Activated naive CD4-positive, alpha-beta T cell treated with anti-CD3 and anti-CD28 coated beads, Interleukin-2, amount 50 U/mL, for 24 hours (primary cell): ENCODE data around the gene NLGN1.
"Not testable (repeated sequence)": the region's sequence is repeated elsewhere in the genome, so short reads cannot be mapped to it uniquely, and the experiment has no call there.

Experiments
- H3K27ac Mint-ChIP-seq: one replicate; pipeline ENCODE4 v1.8.0; 2021; ENCODE audit warnings: mild to moderate bottlenecking, mixed read lengths
- H3K27me3 Mint-ChIP-seq: one replicate; pipeline ENCODE4 v1.8.0; 2021; ENCODE audit warnings: mixed read lengths
- H3K36me3 Mint-ChIP-seq: one replicate; pipeline ENCODE4 v1.8.0; 2021; ENCODE audit warnings: mixed read lengths
- H3K4me1 Mint-ChIP-seq: one replicate; pipeline ENCODE4 v1.8.0; 2021; ENCODE audit warnings: mixed read lengths
- H3K4me3 Mint-ChIP-seq: one replicate; pipeline ENCODE4 v1.8.0; 2021; ENCODE audit warnings: mild to moderate bottlenecking, mixed read lengths
- H3K9me3 Mint-ChIP-seq: one replicate; pipeline ENCODE4 v1.8.0; 2021; ENCODE audit warnings: mixed read lengths

The NLGN1 gene

GRCh38 chr3:174206607-174207192, 809.2 kb downstream of the NLGN1 start:
- H3K27me3 Mint-ChIP-seq = no peaks in the 10 kb centered on the region
- H3K4me1 Mint-ChIP-seq = no peaks in the 10 kb centered on the region
- H3K9me3 Mint-ChIP-seq = no peaks in the 10 kb centered on the region
- no peak overlapping the region for H3K4me3 Mint-ChIP-seq
- H3K36me3 Mint-ChIP-seq = no peaks in the 10 kb centered on the region
- no peak overlapping the region for H3K27ac Mint-ChIP-seq

- Mint-ChIP-seq H3K4me3 (no peak overlapping the region), H3K27ac (no peak overlapping the region), H3K4me1 (no peaks in the 10 kb centered on the region), H3K9me3 (no peaks in the 10 kb centered on the region), H3K27me3 (no peaks in the 10 kb centered on the region), H3K36me3 (no peaks in the 10 kb centered on the region)
These were observed 810.6 kb downstream of the NLGN1 start for GRCh38 chr3:174208161-174208560.

- not testable (repeated sequence) for H3K36me3 Mint-ChIP-seq, H3K9me3 Mint-ChIP-seq, H3K27ac Mint-ChIP-seq, H3K27me3 Mint-ChIP-seq, H3K4me1 Mint-ChIP-seq, H3K4me3 Mint-ChIP-seq
These were observed 814.4 kb downstream of the NLGN1 start for GRCh38 chr3:174211896-174212295.

GRCh38 chr3:174215456-174215855, 817.9 kb downstream of the NLGN1 start:
- H3K4me1 Mint-ChIP-seq = peaks cover 8% of the 10 kb centered on the region
- H3K9me3 Mint-ChIP-seq = no peaks in the 10 kb centered on the region
- no peak overlapping the region for H3K4me3 Mint-ChIP-seq
- H3K27me3 Mint-ChIP-seq = no peaks in the 10 kb centered on the region
- no peaks in the 10 kb centered on the region for H3K36me3 Mint-ChIP-seq
- H3K27ac Mint-ChIP-seq = no peak overlapping the region

- H3K4me1 Mint-ChIP-seq = peaks cover 8% of the 10 kb centered on the region
- no peak overlapping the region for H3K27ac Mint-ChIP-seq
- H3K4me3 Mint-ChIP-seq = no peak overlapping the region
- H3K9me3 Mint-ChIP-seq = no peaks in the 10 kb centered on the region
- H3K27me3 Mint-ChIP-seq = no peaks in the 10 kb centered on the region
- no peaks in the 10 kb centered on the region for H3K36me3 Mint-ChIP-seq
These were observed 818.5 kb downstream of the NLGN1 start for GRCh38 chr3:174216019-174216418.

- Mint-ChIP-seq H3K9me3 (no peaks in the 10 kb centered on the region), H3K27ac (no peak overlapping the region), H3K36me3 (no peaks in the 10 kb centered on the region), H3K27me3 (no peaks in the 10 kb centered on the region), H3K4me1 (peaks cover 8% of the 10 kb centered on the region), H3K4me3 (no peak overlapping the region)
These were observed 819.6 kb downstream of the NLGN1 start for GRCh38 chr3:174216946-174217718.

GRCh38 chr3:174218016-174218415, 820.5 kb downstream of the NLGN1 start:
- no peaks in the 10 kb centered on the region for H3K9me3 Mint-ChIP-seq
- H3K4me3 Mint-ChIP-seq = no peak overlapping the region
- H3K27ac Mint-ChIP-seq = no peak overlapping the region
- peaks cover 8% of the 10 kb centered on the region for H3K4me1 Mint-ChIP-seq
- no peaks in the 10 kb centered on the region for H3K27me3 Mint-ChIP-seq
- H3K36me3 Mint-ChIP-seq = no peaks in the 10 kb centered on the region

GRCh38 chr3:174219738-174220137, 822.2 kb downstream of the NLGN1 start:
- peaks cover 8% of the 10 kb centered on the region for H3K4me1 Mint-ChIP-seq
- H3K9me3 Mint-ChIP-seq = no peaks in the 10 kb centered on the region
- H3K27me3 Mint-ChIP-seq = no peaks in the 10 kb centered on the region
- H3K36me3 Mint-ChIP-seq = no peaks in the 10 kb centered on the region
- no peak overlapping the region for H3K4me3 Mint-ChIP-seq
- H3K27ac Mint-ChIP-seq = no peak overlapping the region

GRCh38 chr3:174220775-174221554, 823.4 kb downstream of the NLGN1 start:
- Mint-ChIP-seq H3K36me3 (no peaks in the 10 kb centered on the region), H3K27ac (no peak overlapping the region), H3K9me3 (no peaks in the 10 kb centered on the region), H3K27me3 (no peaks in the 10 kb centered on the region), H3K4me1 (peaks cover 8% of the 10 kb centered on the region), H3K4me3 (no peak overlapping the region)

- no peak overlapping the region for H3K27ac Mint-ChIP-seq
- H3K4me1 Mint-ChIP-seq = no peaks in the 10 kb centered on the region
- no peaks in the 10 kb centered on the region for H3K9me3 Mint-ChIP-seq
- H3K36me3 Mint-ChIP-seq = no peaks in the 10 kb centered on the region
- no peak overlapping the region for H3K4me3 Mint-ChIP-seq
- H3K27me3 Mint-ChIP-seq = no peaks in the 10 kb centered on the region
These were observed 825.5 kb downstream of the NLGN1 start for GRCh38 chr3:174223042-174223441.

- H3K4me1 Mint-ChIP-seq = no peaks in the 10 kb centered on the region
- no peaks in the 10 kb centered on the region for H3K9me3 Mint-ChIP-seq
- no peak overlapping the region for H3K27ac Mint-ChIP-seq
- H3K4me3 Mint-ChIP-seq = no peak overlapping the region
- no peaks in the 10 kb centered on the region for H3K36me3 Mint-ChIP-seq
- H3K27me3 Mint-ChIP-seq = no peaks in the 10 kb centered on the region
These were observed 826.1 kb downstream of the NLGN1 start for GRCh38 chr3:174223626-174224025.

- H3K36me3 Mint-ChIP-seq = no peaks in the 10 kb centered on the region
- no peaks in the 10 kb centered on the region for H3K27me3 Mint-ChIP-seq
- no peaks in the 10 kb centered on the region for H3K4me1 Mint-ChIP-seq
- no peak overlapping the region for H3K4me3 Mint-ChIP-seq
- no peaks in the 10 kb centered on the region for H3K9me3 Mint-ChIP-seq
- no peak overlapping the region for H3K27ac Mint-ChIP-seq
These were observed 832.4 kb downstream of the NLGN1 start for GRCh38 chr3:174229916-174230315.

GRCh38 chr3:174232028-174232657, 834.6 kb downstream of the NLGN1 start:
- H3K4me3 Mint-ChIP-seq, H3K9me3 Mint-ChIP-seq, H3K27me3 Mint-ChIP-seq, H3K36me3 Mint-ChIP-seq, H3K4me1 Mint-ChIP-seq, H3K27ac Mint-ChIP-seq: not testable (repeated sequence)

- Mint-ChIP-seq H3K27me3 (no peaks in the 10 kb centered on the region), H3K36me3 (no peaks in the 10 kb centered on the region), H3K4me1 (no peaks in the 10 kb centered on the region), H3K27ac (no peak overlapping the region), H3K9me3 (peaks cover 8% of the 10 kb centered on the region), H3K4me3 (no peak overlapping the region)
These were observed 835.3 kb downstream of the NLGN1 start for GRCh38 chr3:174232658-174233429.

GRCh38 chr3:174233511-174233910, 836.0 kb downstream of the NLGN1 start:
- H3K4me1 Mint-ChIP-seq = no peaks in the 10 kb centered on the region
- no peaks in the 10 kb centered on the region for H3K27me3 Mint-ChIP-seq
- H3K27ac Mint-ChIP-seq = no peak overlapping the region
- H3K4me3 Mint-ChIP-seq = no peak overlapping the region
- peaks cover 8% of the 10 kb centered on the region for H3K9me3 Mint-ChIP-seq
- H3K36me3 Mint-ChIP-seq = no peaks in the 10 kb centered on the region
